Stimulated activated CD8-positive, alpha-beta memory T cell treated with anti-CD3 and anti-CD28 coated beads, Interleukin-7, amount 100 ng/mL, for 48 hours (primary cell): ENCODE measurements around the gene RPS29.

Experiments used
- DNase-seq, 2 donors: peaks; one replicate each; pipeline ENCODE4 v3.0.0-alpha.2; 2020; ENCODE audit warnings: low read depth in 1 of 2; ENCODE audit errors: extremely low read depth in 1 of 2

Gene RPS29

DNA sequence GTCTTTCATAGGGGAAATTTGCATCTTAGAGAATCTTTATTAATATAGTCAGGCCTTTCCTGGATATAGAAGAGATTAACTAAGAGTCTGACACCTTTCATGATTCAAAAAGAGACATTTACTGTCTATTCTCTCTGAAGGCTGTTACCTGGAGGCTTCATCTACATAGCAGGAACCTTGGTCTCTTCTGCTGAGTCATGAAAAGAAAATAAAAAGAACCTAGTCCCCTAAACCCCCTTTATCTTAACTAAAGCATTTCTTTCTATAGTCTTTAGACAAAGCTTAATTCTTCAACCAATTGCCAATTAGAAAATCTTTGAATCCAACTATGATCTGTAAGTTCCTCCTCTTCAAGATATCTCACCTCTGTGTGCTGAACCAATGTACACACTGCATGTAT lies 33.1 kb downstream of the RPS29 start:
- DNase-seq: no peak

DNA sequence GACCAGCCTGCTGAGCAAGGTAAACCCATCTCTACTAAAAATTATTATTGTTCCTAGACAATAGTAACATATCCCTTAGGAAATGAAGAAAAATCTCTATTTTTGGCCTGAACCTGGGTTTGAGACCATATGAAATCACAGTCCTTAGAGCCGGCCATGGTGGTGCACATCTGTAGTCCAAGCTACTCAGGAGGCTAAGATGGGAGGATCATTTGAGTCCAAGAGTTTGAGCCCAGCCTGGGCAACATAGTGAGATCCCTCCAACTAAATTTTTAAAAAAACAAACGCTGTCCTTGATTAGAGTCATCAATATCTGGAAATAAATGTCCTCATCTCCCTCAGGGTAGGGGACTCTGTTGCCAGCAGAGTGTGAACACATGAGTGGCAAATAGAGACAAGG lies 34.6 kb downstream of the RPS29 start:
- no peak for DNase-seq

- DNase-seq: no peak
These were observed 35.6 kb downstream of the RPS29 start for GRCh38 chr14:49550286-49551184.

DNA sequence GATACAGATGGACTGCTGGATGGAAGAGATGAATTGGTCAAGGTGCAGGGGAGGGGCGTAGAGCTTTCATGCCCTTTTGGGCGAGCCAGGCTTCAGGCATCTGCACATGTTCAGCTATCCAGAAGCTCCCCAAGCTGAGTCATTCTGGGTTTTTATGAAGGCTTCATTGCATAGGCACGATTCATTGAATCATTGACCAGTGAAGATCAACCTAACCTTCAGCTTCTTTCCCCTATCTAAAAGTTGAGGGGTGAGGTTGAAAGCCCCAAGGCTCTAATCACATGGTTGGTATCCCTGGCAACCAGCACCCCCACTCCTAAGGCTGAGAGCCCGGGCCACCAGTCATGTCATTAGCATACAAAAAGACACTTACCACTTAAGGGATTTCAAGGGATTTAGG lies 36.3 kb downstream of the RPS29 start:
- DNase-seq: no peak

GRCh38 chr14:49549446-49549845 lies 36.7 kb downstream of the RPS29 start:
- no peak for DNase-seq

- DNase-seq: no peak
These were observed 39.4 kb downstream of the RPS29 start for GRCh38 chr14:49546766-49547165.

DNA sequence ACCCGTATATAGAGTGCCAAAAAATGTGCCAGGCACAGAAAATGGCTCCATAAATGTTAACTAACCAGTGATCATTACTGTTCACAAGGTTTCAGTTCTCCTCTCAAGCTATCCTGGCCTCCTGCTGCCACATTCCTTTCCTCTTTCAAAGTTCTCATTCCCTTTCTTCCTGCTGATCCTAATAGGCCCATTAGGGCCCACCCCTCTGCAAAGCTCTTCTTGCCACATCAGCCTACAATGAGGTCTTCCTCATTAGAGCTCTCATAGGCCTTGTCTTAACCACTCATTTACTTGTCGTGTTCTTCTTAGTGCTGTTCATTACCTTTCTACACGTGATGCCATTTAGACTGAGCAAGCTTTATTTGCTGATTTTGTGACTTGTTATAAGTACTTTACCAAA lies 40.5 kb downstream of the RPS29 start:
- DNase-seq: no peak

GRCh38 chr14:49545071-49545470 lies 41.1 kb downstream of the RPS29 start:
- no peak for DNase-seq

- DNase-seq: no peak
These were observed 45.1 kb downstream of the RPS29 start for GRCh38 chr14:49541049-49541448.

DNA sequence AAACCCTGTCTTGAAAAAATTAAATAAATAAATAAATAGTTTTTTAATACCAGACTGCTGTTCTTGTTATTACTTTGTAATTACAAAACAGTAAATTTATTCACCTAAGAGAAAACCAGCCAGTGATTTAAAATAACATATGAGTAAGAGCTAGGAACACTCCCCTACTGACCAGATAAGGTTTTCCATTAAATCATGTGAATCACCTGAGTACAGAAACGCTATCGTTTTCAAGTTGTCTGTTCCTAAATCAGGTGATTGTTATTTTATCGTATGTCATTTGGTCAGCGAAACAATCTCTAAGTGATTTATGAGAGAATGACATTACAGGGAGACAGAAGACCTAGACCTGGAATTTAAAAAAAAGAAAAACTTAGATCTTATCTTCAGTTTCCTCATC lies 47.3 kb downstream of the RPS29 start:
- DNase-seq: no peak
